Neural progenitor cell (in vitro differentiated cells): ENCODE results near the gene TBC1D3B.
"Not testable (repeated sequence)": the region's sequence is repeated elsewhere in the genome, so short reads cannot be mapped to it uniquely, and the experiment has no call there.

Experiments used
- EZH2 ChIP-seq: fragments of 200-600 bp; sonication (generic); IDR thresholded peaks from 2 replicates; pipeline ENCODE4 v1.6.1; 2017; ENCODE audit warnings: antibody characterized with exemption, mild to moderate bottlenecking, moderate library complexity
- TF ChIP-seq, protein P1 (sequence below): fragments of 200-600 bp; sonication (generic); IDR thresholded peaks from 2 replicates; pipeline ENCODE4 v1.5.1; 2017; ENCODE audit warnings: antibody characterized with exemption, mild to moderate bottlenecking

DNA sequence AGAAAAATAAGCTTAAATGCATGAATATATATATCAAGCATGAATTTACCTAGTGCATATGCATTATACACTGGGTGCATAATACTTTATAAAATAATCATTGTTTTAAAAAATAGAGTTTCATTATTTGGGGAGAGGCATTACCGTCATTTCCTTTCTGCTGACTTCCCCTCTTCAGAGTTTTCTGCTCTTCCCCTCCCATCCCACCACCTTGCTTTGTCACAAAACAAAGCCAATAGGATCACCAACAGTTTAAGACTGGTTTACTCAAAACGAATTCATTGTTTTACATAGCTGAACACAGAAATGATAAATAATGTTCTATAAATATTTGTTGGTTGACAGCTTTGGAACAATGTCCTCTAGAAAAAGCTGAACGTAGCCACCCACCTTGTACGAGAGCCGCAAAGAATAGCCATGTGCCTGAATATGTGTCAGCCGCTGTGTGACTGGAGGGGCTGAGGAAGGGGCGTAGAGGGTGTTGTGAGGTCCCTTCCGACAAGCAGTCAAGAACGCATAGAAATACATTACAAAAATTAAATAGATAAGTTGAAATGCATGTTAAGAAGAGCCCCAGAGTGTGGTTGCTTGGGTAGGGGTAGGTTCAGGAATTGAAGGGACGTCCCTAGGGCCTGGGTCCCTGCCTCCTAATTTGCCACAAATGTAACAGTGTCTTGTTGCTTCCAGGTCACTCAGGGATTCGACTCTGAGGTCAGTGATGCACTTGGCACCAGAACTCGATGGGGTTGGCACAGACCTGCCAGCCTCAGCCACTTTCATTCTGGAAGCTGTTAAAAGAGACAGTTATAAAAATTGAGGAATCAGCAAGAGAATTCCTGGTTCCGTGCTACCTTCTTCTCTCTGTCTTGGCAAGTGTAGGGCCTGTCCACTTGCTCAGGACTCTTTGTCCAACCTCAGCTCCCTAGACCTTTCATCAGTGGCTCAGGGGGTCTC, 10.7 kb upstream of the TBC1D3B start:
- TF ChIP-seq, protein P1, sequence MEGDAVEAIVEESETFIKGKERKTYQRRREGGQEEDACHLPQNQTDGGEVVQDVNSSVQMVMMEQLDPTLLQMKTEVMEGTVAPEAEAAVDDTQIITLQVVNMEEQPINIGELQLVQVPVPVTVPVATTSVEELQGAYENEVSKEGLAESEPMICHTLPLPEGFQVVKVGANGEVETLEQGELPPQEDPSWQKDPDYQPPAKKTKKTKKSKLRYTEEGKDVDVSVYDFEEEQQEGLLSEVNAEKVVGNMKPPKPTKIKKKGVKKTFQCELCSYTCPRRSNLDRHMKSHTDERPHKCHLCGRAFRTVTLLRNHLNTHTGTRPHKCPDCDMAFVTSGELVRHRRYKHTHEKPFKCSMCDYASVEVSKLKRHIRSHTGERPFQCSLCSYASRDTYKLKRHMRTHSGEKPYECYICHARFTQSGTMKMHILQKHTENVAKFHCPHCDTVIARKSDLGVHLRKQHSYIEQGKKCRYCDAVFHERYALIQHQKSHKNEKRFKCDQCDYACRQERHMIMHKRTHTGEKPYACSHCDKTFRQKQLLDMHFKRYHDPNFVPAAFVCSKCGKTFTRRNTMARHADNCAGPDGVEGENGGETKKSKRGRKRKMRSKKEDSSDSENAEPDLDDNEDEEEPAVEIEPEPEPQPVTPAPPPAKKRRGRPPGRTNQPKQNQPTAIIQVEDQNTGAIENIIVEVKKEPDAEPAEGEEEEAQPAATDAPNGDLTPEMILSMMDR, result not testable (repeated sequence)
- TF ChIP-seq EZH2, result not testable (repeated sequence)
